Middle frontal gyrus (tissue), 1 donor: ENCODE results near the gene B3GAT1.
"Not testable (repeated sequence)": the region's sequence is repeated elsewhere in the genome, so short reads cannot be mapped to it uniquely, and the experiment has no call there.

ENCODE experiments used
- DNase-seq: peaks from one replicate; pipeline ENCODE4 v3.0.0-alpha.2; 2015; ENCODE audit warnings: low spot score; ENCODE audit errors: extremely low spot score

The B3GAT1 gene

GRCh38 chr11:134412203-134413042 lies at the start of gene B3GAT1:
Gene B3GAT1, minus strand, starts transcription at chr11:134412242. Its CDS starts 24,583 bp downstream, at chr11:134387659.
- DNase-seq = peak; percentile 78

- no peak for DNase-seq
These were observed 49.6 kb upstream of the B3GAT1 start for GRCh38 chr11:134461621-134462020.

GRCh38 chr11:134460881-134461280 lies 48.8 kb upstream of the B3GAT1 start:
- DNase-seq = no peak

- no peak for DNase-seq
These were observed 48.1 kb upstream of the B3GAT1 start for GRCh38 chr11:134460062-134460561.

- DNase-seq = no peak
These were observed 47.4 kb upstream of the B3GAT1 start for GRCh38 chr11:134459246-134460061.

GRCh38 chr11:134457411-134458007 lies 45.5 kb upstream of the B3GAT1 start:
- DNase-seq = not testable (repeated sequence)

GRCh38 chr11:134455516-134455915 lies 43.5 kb upstream of the B3GAT1 start:
- no peak for DNase-seq

GRCh38 chr11:134454146-134454690 lies 42.2 kb upstream of the B3GAT1 start:
- DNase-seq = no peak

- DNase-seq = no peak
These were observed 41.4 kb upstream of the B3GAT1 start for GRCh38 chr11:134453441-134453840.

GRCh38 chr11:134452838-134453155 lies 40.8 kb upstream of the B3GAT1 start:
- peak; percentile 43 for DNase-seq

GRCh38 chr11:134452026-134452837 lies 40.2 kb upstream of the B3GAT1 start:
- DNase-seq = no peak

GRCh38 chr11:134450186-134450585 lies 38.1 kb upstream of the B3GAT1 start:
- no peak for DNase-seq

- no peak for DNase-seq
These were observed 37.7 kb upstream of the B3GAT1 start for GRCh38 chr11:134449713-134450112.

GRCh38 chr11:134449051-134449450 lies 37.0 kb upstream of the B3GAT1 start:
- no peak for DNase-seq

GRCh38 chr11:134447696-134448095 lies 35.7 kb upstream of the B3GAT1 start:
- DNase-seq = no peak

- no peak for DNase-seq
These were observed 33.7 kb upstream of the B3GAT1 start for GRCh38 chr11:134445601-134446325.

GRCh38 chr11:134444160-134445108 lies 32.4 kb upstream of the B3GAT1 start:
- not testable (repeated sequence) for DNase-seq

GRCh38 chr11:134443246-134443645 lies 31.2 kb upstream of the B3GAT1 start:
- DNase-seq = no peak

GRCh38 chr11:134442246-134442645 lies 30.2 kb upstream of the B3GAT1 start:
- no peak for DNase-seq
